ENCODE results near the gene DISC1.

GRCh38 chr1:231964241-231964640 is 337.7 kb downstream of the DISC1 start:
- TF ChIP-seq ZBTB7A (IDR thresholded peaks at IDR 0.05; ENCODE audit: low read depth) (no peak), REST (IDR thresholded peaks at IDR 0.05; ENCODE audit: low read depth) (no peak), TCF12 (IDR thresholded peaks at IDR 0.05; ENCODE audit: low read depth) (no peak), YY1 (IDR thresholded peaks at IDR 0.05; ENCODE audit: low read depth) (no peak), NFIC (IDR thresholded peaks at IDR 0.05) (no peak)

Data from Ishikawa (cell line).